Esophagus squamous epithelium (tissue), 4 donors: ENCODE measurements around the gene IL22RA1.

Experiments used
- POLR2A ChIP-seq, 4 donors: fragments of 450-650 bp; IDR thresholded peaks; one replicate each; pipeline ENCODE4 v1.6.1; 2017; ENCODE audit warnings: antibody characterized with exemption in 4 of 4, mild to moderate bottlenecking in 4 of 4, moderate library complexity in 3 of 4
- TF ChIP-seq, protein P1 (sequence below), 6 experiments: fragments of 450-650 bp in 4 of 6; fragments of 200-600 bp in 2 of 6; sonication (generic) in 2 of 6; IDR thresholded peaks; one replicate each; pipeline ENCODE4 v1.5.1; 2016 to 2019; ENCODE audit warnings: antibody characterized with exemption in 6 of 6, mild to moderate bottlenecking in 4 of 6, moderate library complexity in 4 of 6

- TF ChIP-seq, protein P1, sequence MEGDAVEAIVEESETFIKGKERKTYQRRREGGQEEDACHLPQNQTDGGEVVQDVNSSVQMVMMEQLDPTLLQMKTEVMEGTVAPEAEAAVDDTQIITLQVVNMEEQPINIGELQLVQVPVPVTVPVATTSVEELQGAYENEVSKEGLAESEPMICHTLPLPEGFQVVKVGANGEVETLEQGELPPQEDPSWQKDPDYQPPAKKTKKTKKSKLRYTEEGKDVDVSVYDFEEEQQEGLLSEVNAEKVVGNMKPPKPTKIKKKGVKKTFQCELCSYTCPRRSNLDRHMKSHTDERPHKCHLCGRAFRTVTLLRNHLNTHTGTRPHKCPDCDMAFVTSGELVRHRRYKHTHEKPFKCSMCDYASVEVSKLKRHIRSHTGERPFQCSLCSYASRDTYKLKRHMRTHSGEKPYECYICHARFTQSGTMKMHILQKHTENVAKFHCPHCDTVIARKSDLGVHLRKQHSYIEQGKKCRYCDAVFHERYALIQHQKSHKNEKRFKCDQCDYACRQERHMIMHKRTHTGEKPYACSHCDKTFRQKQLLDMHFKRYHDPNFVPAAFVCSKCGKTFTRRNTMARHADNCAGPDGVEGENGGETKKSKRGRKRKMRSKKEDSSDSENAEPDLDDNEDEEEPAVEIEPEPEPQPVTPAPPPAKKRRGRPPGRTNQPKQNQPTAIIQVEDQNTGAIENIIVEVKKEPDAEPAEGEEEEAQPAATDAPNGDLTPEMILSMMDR (IDR thresholded peaks at IDR 0.05): no peak
- TF ChIP-seq POLR2A (IDR thresholded peaks at IDR 0.05): no peak
Measured at GRCh38 chr1:24173638-24174575, 31.0 kb upstream of the IL22RA1 start.
